OCI-LY3 (cell line): ENCODE results near the gene MAB21L3.

Experiments
- H2AFZ ChIP-seq: fragments of 200-600, 300-600 bp; shearing (Covaris generic); 2 replicates; pipeline ENCODE4 v1.6.0; 2014; ENCODE audit warnings: antibody characterized with exemption, low read depth, low read length
- H3K27ac ChIP-seq: fragments of 200-600, 300-600 bp; sonication (generic); 2 replicates; pipeline ENCODE4 v1.5.1; 2014; ENCODE audit warnings: mild to moderate bottlenecking, low read length, moderate library complexity, mixed read lengths
- H3K27me3 ChIP-seq: fragments of 200-600, 300-600 bp; sonication (generic); 2 replicates; pipeline ENCODE4 v1.6.1; 2014; ENCODE audit warnings: low read depth, low read length, mixed read lengths
- H3K36me3 ChIP-seq: fragments of 200-600, 300-600 bp; sonication (generic); replicated peaks from 2 replicates; pipeline ENCODE3; 2014; ENCODE audit warnings: low read depth, low read length, mixed read lengths
- H3K4me1 ChIP-seq: fragments of 300-600, 200-600 bp; sonication (generic); 2 replicates; pipeline ENCODE4 v1.6.1; 2014; ENCODE audit warnings: low read length, mixed read lengths
- H3K4me2 ChIP-seq: fragments of 200-600, 300-600 bp; sonication (generic); 2 replicates; pipeline ENCODE4 v1.6.1; 2014; ENCODE audit warnings: low read length, mixed read lengths
- H3K4me3 ChIP-seq: fragments of 300-600, 200-600 bp; sonication (generic); 2 replicates; pipeline ENCODE4 v1.5.1; 2014; ENCODE audit warnings: antibody characterized with exemption, mild to moderate bottlenecking, low read length, moderate library complexity
- H3K79me2 ChIP-seq: fragments of 300-600, 200-600 bp; shearing (Covaris generic); 2 replicates; pipeline ENCODE4 v1.6.1; 2014; ENCODE audit warnings: mild to moderate bottlenecking, low read length, mixed read lengths
- H3K9ac ChIP-seq: fragments of 300-600, 200-600 bp; shearing (Covaris generic); 2 replicates; pipeline ENCODE4 v1.6.0; 2014; ENCODE audit warnings: mild to moderate bottlenecking, low read length, moderate library complexity
- H3K9me3 ChIP-seq: fragments of 200-600, 300-600 bp; shearing (Covaris generic); 2 replicates; pipeline ENCODE4 v1.6.1; 2014; ENCODE audit warnings: low read length, mixed read lengths; ENCODE audit not compliant: insufficient read depth
- H4K20me1 ChIP-seq: fragments of 200-600, 300-600 bp; sonication (generic); 2 replicates; pipeline ENCODE4 v1.6.1; 2016; ENCODE audit warnings: low read length, mixed read lengths; ENCODE audit not compliant: insufficient read depth
- EZH2phosphoT487 ChIP-seq: fragments of 200-600 bp; shearing (Covaris generic); IDR thresholded peaks from 2 replicates; pipeline ENCODE4 v1.6.1; 2018; ENCODE audit warnings: antibody characterized with exemption, mixed run types, low read depth
- TF ChIP-seq, protein P1 (sequence below): fragments of 200-600, 300-600 bp; sonication (generic); IDR thresholded peaks from 2 replicates; pipeline ENCODE4 v1.5.1; 2014; ENCODE audit warnings: antibody characterized with exemption, low read length, low read depth

Gene MAB21L3

DNA sequence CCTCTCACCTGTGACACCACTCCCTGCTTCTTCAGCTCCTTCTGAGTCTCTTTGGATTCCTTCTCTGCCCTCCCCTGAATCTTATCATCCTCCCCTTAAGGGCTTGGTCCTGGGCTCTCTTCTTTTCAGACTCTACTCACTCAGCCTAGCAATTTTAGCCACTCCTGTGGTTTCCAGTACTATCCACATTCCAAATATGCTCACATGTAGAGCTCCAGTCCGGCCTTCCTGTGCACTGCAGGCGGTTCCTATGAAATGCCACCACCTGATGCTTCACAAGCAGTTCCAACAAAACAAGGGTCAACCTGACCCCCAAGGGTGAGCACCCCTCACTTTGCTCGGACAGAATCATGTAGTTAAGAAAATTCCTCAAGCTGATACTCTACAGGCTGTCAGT is 35.9 kb downstream of the MAB21L3 start:
- Histone ChIP-seq H2AFZ (no peak overlapping the region), H4K20me1 (no peaks in the 10 kb centered on the region), H3K27me3 (no peaks in the 10 kb centered on the region), H3K27ac (no peak overlapping the region), H3K9me3 (peaks cover 6% of the 10 kb centered on the region; the same call in 1 of the 2 replicates), H3K36me3 (no peaks in the 10 kb centered on the region), H3K4me3 (no peak overlapping the region), H3K79me2 (no peaks in the 10 kb centered on the region), H3K4me1 (no peaks in the 10 kb centered on the region), H3K4me2 (no peak overlapping the region), H3K9ac (no peak overlapping the region)
- TF ChIP-seq EZH2phosphoT487, result no peak
- TF ChIP-seq, protein P1, sequence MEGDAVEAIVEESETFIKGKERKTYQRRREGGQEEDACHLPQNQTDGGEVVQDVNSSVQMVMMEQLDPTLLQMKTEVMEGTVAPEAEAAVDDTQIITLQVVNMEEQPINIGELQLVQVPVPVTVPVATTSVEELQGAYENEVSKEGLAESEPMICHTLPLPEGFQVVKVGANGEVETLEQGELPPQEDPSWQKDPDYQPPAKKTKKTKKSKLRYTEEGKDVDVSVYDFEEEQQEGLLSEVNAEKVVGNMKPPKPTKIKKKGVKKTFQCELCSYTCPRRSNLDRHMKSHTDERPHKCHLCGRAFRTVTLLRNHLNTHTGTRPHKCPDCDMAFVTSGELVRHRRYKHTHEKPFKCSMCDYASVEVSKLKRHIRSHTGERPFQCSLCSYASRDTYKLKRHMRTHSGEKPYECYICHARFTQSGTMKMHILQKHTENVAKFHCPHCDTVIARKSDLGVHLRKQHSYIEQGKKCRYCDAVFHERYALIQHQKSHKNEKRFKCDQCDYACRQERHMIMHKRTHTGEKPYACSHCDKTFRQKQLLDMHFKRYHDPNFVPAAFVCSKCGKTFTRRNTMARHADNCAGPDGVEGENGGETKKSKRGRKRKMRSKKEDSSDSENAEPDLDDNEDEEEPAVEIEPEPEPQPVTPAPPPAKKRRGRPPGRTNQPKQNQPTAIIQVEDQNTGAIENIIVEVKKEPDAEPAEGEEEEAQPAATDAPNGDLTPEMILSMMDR, result no peak

DNA sequence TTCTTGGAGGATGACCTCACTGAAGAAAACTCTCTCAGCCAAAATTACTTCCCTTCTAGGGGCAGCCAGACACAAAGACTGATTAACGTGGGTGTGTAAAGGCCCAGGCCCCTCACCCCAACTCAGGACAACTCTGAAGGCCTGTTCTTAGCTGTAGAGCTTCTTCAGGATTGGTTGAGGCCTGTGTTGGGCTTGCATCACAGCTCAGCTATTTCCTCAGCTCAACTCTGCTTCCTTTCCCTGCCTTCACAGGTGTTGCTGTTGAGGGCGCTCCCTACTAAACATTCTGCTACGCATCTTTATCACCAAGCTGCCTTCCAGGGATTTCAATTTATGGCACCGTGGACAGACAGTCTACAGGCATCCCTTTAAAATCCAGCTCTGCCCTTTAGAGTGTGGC is 36.8 kb downstream of the MAB21L3 start:
- H3K27ac ChIP-seq, result no peak overlapping the region
- H3K4me2 ChIP-seq, result no peak overlapping the region
- H3K9ac ChIP-seq, result no peak overlapping the region
- no peaks in the 10 kb centered on the region for H4K20me1 ChIP-seq
- H3K36me3 ChIP-seq, result no peaks in the 10 kb centered on the region
- no peaks in the 10 kb centered on the region for H3K27me3 ChIP-seq
- H3K79me2 ChIP-seq, result no peaks in the 10 kb centered on the region
- H2AFZ ChIP-seq, result no peak overlapping the region
- no peak for TF ChIP-seq EZH2phosphoT487
- TF ChIP-seq, protein P1, result no peak
- no peaks in the 10 kb centered on the region for H3K4me1 ChIP-seq
- no peak overlapping the region for H3K4me3 ChIP-seq
- H3K9me3 ChIP-seq, result peaks cover 6% of the 10 kb centered on the region; the same call in 1 of the 2 replicates

DNA sequence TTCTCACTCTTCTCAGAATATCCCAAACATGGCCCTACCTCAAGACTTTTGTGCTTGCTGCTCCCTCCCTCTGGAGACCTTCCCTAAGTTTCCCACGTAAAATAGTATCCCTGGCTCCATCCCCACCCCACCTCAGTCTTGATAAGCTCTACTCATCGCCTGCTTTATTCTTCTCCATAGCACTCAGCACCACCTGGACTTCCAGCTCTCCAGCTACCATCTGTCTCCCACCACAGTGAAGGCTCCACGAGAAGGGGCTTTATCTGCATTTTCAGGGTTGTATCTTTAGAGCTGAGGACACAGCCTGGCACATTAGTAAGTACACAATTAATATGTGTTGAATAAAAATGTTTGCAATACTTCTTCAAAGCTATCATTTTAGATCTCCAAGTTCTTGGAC is 37.8 kb downstream of the MAB21L3 start:
- Histone ChIP-seq H4K20me1 (no peaks in the 10 kb centered on the region), H3K79me2 (no peaks in the 10 kb centered on the region), H3K27me3 (no peaks in the 10 kb centered on the region), H3K4me1 (no peaks in the 10 kb centered on the region), H3K9ac (no peak overlapping the region), H3K4me3 (no peak overlapping the region), H3K9me3 (peaks cover 3% of the 10 kb centered on the region; the same call in 1 of the 2 replicates), H3K36me3 (no peaks in the 10 kb centered on the region), H3K27ac (no peak overlapping the region), H3K4me2 (no peak overlapping the region), H2AFZ (no peak overlapping the region)
- TF ChIP-seq EZH2phosphoT487, result no peak
- TF ChIP-seq, protein P1, result no peak

DNA sequence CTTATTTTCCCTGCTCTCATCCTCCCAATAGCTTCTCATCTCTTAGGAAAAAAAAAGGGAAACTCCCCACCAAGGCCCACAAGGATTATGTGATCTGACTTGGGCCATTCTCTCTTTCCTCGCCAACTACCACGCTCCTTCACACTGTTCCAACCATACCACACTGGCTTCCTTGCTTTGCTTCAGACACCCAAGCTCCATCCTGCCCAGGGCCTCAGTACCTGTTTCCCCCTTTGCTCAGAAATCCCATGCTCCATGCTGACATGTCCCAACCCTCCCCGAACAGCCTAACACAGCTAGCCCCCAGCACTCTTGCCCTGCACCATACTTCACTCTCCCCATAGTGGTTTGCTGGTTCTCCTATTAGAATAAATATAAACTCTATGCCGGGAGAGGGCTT is 39.2 kb downstream of the MAB21L3 start:
- H3K36me3 ChIP-seq, result no peaks in the 10 kb centered on the region
- H3K4me2 ChIP-seq, result no peak overlapping the region
- H4K20me1 ChIP-seq, result no peaks in the 10 kb centered on the region
- no peaks in the 10 kb centered on the region for H3K4me1 ChIP-seq
- H3K27me3 ChIP-seq, result no peaks in the 10 kb centered on the region
- no peak overlapping the region for H3K27ac ChIP-seq
- H3K79me2 ChIP-seq, result no peaks in the 10 kb centered on the region
- TF ChIP-seq, protein P1, result no peak
- TF ChIP-seq EZH2phosphoT487, result no peak
- no peak overlapping the region for H3K9ac ChIP-seq
- no peak overlapping the region for H3K4me3 ChIP-seq
- H2AFZ ChIP-seq, result no peak overlapping the region
- no peaks in the 10 kb centered on the region for H3K9me3 ChIP-seq
